ENCODE results near the gene CACNG4.

Gene CACNG4

DNA sequence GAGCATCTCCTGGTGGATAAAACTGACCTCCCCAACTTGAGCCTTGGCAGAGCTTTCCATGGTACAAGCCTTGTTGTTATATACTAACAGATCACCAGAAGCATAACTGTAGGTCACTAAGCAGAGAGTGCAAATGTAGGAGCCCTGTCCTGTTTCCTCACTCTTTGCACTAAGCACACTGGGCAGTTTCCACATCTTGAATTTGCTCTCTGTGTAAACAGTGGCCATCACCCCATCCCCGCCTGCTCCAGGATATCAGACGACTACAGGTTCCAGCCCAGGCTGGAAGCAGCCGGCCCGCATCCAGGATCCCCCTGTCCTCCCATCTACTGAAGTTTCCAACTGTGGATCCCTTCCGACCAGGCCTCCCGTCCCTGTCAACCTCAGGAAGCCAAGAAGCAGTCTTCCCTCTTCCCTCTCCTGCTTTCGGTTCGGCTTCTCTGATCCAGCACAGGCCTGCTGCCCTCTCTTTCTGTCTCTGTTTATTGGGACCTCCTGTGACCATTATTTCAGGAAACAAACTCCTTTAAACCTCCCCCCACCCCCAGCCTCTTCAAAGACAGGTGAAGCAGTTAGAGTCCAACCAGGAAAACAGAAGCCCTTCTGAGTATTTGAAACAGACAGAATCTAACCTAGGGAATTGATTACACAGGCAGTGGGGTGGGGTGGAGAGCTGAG lies 22.6 kb upstream of the CACNG4 start:
- Mint-ChIP-seq H3K4me1 (peaks cover 60% of the 10 kb centered on the region), H3K27ac (no peak overlapping the region), H3K27me3 (ENCODE audit: low read depth) (peaks cover 49% of the 10 kb centered on the region), H3K9me3 (peaks cover 12% of the 10 kb centered on the region), H3K4me3 (peak overlapping the region in 1 of 3 experiments; percentile 21), H3K36me3 (ENCODE audit: low read depth) (peaks cover 3% of the 10 kb centered on the region)
- TF ChIP-seq, protein P1, sequence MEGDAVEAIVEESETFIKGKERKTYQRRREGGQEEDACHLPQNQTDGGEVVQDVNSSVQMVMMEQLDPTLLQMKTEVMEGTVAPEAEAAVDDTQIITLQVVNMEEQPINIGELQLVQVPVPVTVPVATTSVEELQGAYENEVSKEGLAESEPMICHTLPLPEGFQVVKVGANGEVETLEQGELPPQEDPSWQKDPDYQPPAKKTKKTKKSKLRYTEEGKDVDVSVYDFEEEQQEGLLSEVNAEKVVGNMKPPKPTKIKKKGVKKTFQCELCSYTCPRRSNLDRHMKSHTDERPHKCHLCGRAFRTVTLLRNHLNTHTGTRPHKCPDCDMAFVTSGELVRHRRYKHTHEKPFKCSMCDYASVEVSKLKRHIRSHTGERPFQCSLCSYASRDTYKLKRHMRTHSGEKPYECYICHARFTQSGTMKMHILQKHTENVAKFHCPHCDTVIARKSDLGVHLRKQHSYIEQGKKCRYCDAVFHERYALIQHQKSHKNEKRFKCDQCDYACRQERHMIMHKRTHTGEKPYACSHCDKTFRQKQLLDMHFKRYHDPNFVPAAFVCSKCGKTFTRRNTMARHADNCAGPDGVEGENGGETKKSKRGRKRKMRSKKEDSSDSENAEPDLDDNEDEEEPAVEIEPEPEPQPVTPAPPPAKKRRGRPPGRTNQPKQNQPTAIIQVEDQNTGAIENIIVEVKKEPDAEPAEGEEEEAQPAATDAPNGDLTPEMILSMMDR (IDR thresholded peaks at IDR 0.05; ENCODE audit: unreplicated experiment in 3 of 3): no peak

DNA sequence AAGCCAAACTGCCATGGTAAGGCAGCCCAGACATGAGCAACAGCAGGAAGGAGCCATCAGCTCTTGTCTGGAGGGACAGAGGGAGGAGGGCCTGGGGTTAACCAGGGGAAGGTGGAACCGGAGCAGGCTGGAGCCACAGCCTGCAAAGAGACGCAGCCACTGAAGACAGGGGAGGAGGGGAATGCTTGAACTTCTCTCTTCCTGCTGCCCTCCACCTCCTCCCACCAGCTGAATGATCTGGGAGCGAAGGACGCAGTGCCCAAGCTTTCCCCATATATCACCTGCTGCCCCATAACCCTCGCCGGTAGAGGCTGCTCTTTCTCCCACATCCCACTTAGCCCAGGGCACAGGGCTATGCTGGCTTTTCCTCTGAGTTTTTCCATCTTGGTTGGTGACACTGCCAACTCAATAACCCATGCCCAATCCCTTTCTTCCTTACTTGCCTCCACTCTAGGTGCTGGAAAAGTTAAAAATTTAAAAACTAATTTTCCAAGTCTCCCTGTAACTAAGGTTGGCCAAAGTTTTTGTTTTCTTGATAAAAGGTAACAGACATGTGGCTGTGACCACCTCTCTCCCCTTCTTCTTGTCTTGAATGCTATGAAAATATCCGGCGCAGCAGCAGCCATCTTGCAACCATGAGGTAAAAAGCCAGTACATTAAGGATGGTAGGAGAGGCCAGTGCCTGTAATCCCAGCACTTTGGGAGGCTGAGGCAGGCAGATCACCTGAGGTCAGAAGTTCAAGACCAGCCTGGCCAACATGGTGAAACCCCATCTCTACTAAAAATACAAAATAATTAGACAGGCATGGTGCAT lies 21.8 kb upstream of the CACNG4 start:
- TF ChIP-seq, protein P1 (IDR thresholded peaks at IDR 0.05; ENCODE audit: unreplicated experiment in 3 of 3): no peak
- Mint-ChIP-seq H3K36me3 (ENCODE audit: low read depth) (peaks cover 3% of the 10 kb centered on the region), H3K4me1 (peaks cover 60% of the 10 kb centered on the region), H3K27ac (no peak overlapping the region), H3K4me3 (peak overlapping the region in 1 of 3 experiments; percentile 21), H3K9me3 (peaks cover 8% of the 10 kb centered on the region), H3K27me3 (ENCODE audit: low read depth) (peaks cover 47% of the 10 kb centered on the region)

DNA sequence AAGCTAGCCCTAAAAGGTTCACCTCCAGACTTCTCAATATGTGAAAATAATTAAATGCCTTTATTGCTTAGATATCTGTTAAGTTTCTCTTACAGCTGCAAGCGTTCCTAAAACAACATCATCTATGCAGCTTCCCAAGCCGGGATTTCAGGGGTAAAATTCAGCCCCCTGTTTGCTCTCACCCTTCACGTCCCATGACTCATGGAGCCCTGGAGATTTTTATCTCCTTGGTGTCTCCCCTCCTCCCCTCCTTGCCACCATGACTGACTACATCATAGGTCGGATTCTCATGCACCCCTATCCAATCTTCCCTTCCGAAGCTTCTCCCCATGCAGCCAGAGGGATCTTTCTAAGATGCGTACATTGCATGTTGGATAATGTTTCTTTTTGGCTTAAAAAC lies 21.0 kb upstream of the CACNG4 start:
- H3K9me3 Mint-ChIP-seq: no peaks in the 10 kb centered on the region
- peaks cover 55% of the 10 kb centered on the region for H3K27me3 Mint-ChIP-seq (ENCODE audit: low read depth)
- TF ChIP-seq, protein P1 (IDR thresholded peaks at IDR 0.05; ENCODE audit: unreplicated experiment in 3 of 3): no peak
- H3K4me1 Mint-ChIP-seq: peaks cover 67% of the 10 kb centered on the region
- no peaks in the 10 kb centered on the region for H3K36me3 Mint-ChIP-seq (ENCODE audit: low read depth)
- no peak overlapping the region for H3K4me3 Mint-ChIP-seq
- peak overlapping the region in 1 of 3 experiments; percentile 2 for H3K27ac Mint-ChIP-seq

DNA sequence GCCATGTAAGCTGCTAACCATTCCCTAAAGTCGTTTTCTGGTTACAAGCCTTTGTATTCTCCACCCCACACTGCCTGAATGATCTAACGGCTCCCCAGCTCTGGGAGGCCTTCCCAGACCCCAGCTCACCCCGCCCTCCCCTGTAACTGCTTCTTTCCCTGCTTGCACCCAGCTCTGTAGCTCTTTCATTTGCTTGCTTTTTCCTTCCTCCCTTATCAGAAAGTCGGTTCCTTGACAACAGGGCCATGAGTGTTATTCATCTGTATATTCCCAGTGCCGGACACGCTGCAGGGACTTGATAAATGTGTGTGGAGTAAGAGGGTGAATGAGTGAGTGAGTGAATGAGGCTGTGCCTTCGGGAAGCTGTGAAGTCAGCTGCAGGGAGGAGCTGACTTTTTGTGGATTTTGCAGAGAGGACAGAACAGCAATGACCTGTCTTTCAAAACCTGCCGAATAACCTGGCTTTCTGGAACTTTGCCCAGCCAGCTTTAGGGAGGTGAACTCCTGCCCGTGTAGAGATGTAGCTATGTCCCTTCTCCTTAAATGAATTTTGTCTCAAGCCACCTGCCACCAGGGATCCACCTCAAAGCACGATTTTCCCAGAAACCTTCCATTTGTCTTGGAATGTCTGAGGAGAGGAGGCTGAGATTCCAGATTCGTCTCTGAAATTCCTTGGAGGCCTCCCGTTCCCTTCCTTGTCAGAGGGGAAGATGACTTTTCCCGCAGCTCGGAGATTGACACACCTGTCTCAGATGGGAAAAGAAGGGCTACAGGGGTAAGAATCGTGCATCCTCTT lies 20.0 kb upstream of the CACNG4 start:
- Mint-ChIP-seq H3K4me1 (peaks cover 75% of the 10 kb centered on the region), H3K9me3 (peaks cover 2% of the 10 kb centered on the region), H3K36me3 (ENCODE audit: low read depth) (no peaks in the 10 kb centered on the region), H3K27ac (peak overlapping the region; percentile 11 to 32 (median 12)), H3K4me3 (peak overlapping the region in 2 of 3 experiments; percentile 30 to 48), H3K27me3 (ENCODE audit: low read depth) (peaks cover 60% of the 10 kb centered on the region)
- TF ChIP-seq, protein P1 (IDR thresholded peaks at IDR 0.05; ENCODE audit: unreplicated experiment in 3 of 3): no peak

DNA sequence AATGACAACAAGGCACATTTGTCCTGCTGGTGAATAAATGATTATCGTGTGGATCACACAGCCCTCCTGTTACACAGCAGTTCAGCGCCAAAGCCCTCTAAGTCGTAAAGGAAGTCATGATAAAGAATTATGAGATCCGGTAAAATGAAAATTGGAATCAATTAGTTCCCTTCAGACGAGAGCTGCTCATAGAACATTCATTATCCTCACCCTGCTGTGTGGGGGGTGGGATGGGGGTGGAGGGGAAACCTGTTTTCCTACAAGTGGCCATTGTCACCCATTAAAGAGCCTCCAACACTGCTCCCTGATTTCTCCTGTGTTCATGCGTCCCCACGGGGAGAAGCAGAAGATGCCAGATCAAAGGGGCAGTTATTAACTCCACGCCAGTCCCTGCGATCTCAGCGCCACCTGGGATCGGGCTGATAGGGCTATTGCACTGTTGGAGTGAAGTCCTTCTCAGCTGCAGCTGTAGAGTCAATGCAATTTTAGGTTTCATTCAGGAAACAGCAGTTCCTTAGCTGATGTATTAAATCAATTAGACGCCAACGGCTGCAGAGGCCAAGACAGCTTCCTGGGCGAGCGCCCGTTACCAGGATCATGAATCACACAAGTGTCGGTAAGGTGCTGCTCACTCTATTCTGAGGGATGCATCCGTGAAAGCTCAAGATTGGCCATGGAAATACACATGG lies 19.2 kb upstream of the CACNG4 start:
- Mint-ChIP-seq H3K36me3 (ENCODE audit: low read depth) (no peaks in the 10 kb centered on the region), H3K4me1 (peaks cover 74% of the 10 kb centered on the region), H3K27ac (no peak overlapping the region), H3K9me3 (peaks cover 7% of the 10 kb centered on the region), H3K4me3 (peak overlapping the region in 2 of 3 experiments; percentile 63 to 71), H3K27me3 (ENCODE audit: low read depth) (peaks cover 60% of the 10 kb centered on the region)
- TF ChIP-seq, protein P1 (IDR thresholded peaks at IDR 0.05; ENCODE audit: unreplicated experiment in 3 of 3): no peak

All from nephron (organoid).